NOMO-1 (cell line): ENCODE data around the gene CTNNBIP1.
"Not testable (repeated sequence)": the region's sequence is repeated elsewhere in the genome, so short reads cannot be mapped to it uniquely, and the experiment has no call there.

Experiments
- DNase-seq, 2 experiments: peaks; one replicate each; lab custom pipeline; 2025; ENCODE audit not compliant: unreplicated experiment in 2 of 2; lab: John Stamatoyannopoulos, UW

CTNNBIP1 gene

GRCh38 chr1:9811239-9811966 is 98.7 kb downstream of the CTNNBIP1 start:
- DNase-seq, result no peak

DNA sequence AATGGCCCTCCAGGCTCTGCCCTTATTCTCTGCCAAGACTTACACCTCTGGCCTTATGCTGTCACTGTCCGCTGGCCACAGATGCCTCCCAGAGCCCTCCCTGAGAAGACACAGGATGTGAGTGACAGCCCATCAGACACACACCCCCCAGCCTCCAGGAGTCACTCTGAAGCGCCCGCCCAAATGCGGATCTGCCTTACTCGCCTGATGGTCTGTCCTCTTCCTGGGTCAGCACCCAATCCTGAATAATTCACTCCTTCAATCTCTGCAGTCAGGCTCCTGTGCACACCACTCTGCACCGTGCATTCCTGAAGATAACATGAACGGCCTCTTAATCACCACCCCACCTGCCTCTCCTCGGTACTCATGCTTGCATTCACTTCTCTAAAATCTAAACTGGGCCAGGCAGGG is 101.0 kb downstream of the CTNNBIP1 start:
- DNase-seq, result no peak

DNA sequence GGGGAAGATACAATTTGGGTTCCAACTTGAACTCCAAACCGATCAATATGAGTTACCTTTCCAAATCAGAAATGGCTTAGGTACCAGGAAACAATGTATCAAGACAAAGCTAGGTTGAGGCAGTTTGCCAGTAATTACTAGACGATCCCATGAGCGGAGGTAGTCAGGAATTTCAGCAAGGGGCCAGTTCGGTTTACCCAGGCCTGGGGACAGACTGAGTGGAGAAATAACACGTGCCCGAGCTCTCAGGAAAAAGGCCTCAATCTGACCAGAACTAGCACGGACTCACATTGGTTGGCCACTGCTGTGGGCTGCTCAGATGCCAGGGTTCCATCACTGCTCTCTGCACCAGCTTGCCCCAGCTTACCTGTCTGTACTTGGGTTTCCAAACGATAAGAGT is 101.6 kb downstream of the CTNNBIP1 start:
- DNase-seq, result no peak

GRCh38 chr1:9807541-9807940 is 102.5 kb downstream of the CTNNBIP1 start:
- DNase-seq, result no peak

DNA sequence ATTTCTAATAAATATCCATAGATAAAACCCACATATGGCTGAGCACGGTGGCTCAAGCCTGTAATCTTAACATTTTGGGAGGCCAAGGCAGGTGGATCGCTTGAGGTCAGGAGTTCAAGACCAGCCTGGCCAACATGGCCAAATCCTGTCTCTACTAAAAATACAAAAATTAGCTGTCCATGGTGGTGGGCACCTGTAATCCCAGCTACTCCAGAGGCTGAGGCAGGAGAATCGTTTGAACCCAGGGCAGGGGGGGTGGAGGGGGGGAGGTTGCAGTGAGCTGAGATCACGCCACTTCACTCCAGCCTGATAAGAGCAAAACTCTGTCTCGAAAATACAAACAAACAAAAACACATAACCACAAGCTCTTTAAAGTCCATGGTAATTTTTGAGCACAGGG is 104.1 kb downstream of the CTNNBIP1 start:
- DNase-seq, result not testable (repeated sequence)

- DNase-seq, result no peak
These were observed 105.0 kb downstream of the CTNNBIP1 start for GRCh38 chr1:9805006-9805508.

- not testable (repeated sequence) for DNase-seq
These were observed 106.8 kb downstream of the CTNNBIP1 start for GRCh38 chr1:9803003-9803918.

GRCh38 chr1:9801909-9802308 is 108.2 kb downstream of the CTNNBIP1 start:
- no peak for DNase-seq
